B cell (primary cell): ENCODE results near the gene ZNF213.

Source experiments
- CTCF ChIP-seq: fragments of 200-600 bp; IDR thresholded peaks from one replicate; pipeline ENCODE4 v1.8.0; 2022; ENCODE audit warnings: antibody characterized with exemption, mild to moderate bottlenecking
- EZH2 ChIP-seq: IDR thresholded peaks from 2 replicates; pipeline ENCODE4 v1.6.1; 2012; ENCODE audit warnings: borderline replicate concordance, low read depth, mild to moderate bottlenecking, moderate library complexity, low read length; ENCODE audit not compliant: insufficient read depth, poor library complexity, severe bottlenecking

- TF ChIP-seq CTCF (no peak), EZH2 (no peak)
These were observed 42.3 kb upstream of the ZNF213 start for GRCh38 chr16:3092501-3092941.
